HEK293T (cell line): ENCODE data around the gene SERPINB6.

Experiments used
- ARNT ChIP-seq: fragments of 450-650 bp; IDR thresholded peaks from 2 replicates; pipeline ENCODE4 v1.6.1; 2017; ENCODE audit warnings: mild to moderate bottlenecking
- BHLHE40 ChIP-seq: fragments of 450-650 bp; IDR thresholded peaks from 2 replicates; pipeline ENCODE4 v1.6.1; 2016; ENCODE audit warnings: mild to moderate bottlenecking, moderate library complexity, borderline replicate concordance
- ELF4 ChIP-seq: fragments of 450-650 bp; IDR thresholded peaks from 2 replicates; pipeline ENCODE4 v1.6.1; 2017; ENCODE audit warnings: antibody characterized with exemption
- FOXA1 ChIP-seq: fragments of 450-650 bp; IDR thresholded peaks from 2 replicates; pipeline ENCODE4 v1.6.1; 2016; ENCODE audit warnings: mild to moderate bottlenecking
- FOXK2 ChIP-seq: fragments of 450-650 bp; IDR thresholded peaks from 2 replicates; pipeline ENCODE4 v1.6.1; 2016; ENCODE audit warnings: mild to moderate bottlenecking
- FOXM1 ChIP-seq: fragments of 450-650 bp; IDR thresholded peaks from 2 replicates; pipeline ENCODE4 v1.6.1; 2017; ENCODE audit warnings: mild to moderate bottlenecking, borderline replicate concordance
- HDGF ChIP-seq: fragments of 450-650 bp; IDR thresholded peaks from 2 replicates; pipeline ENCODE4 v1.6.1; 2017; ENCODE audit warnings: antibody characterized with exemption, borderline replicate concordance
- L3MBTL2 ChIP-seq: fragments of 450-650 bp; conservative IDR thresholded peaks from 2 replicates; pipeline ENCODE4 v1.6.1; 2016; ENCODE audit warnings: mild to moderate bottlenecking
- NFRKB ChIP-seq: fragments of 450-650 bp; IDR thresholded peaks from 2 replicates; pipeline ENCODE4 v1.6.1; 2016; ENCODE audit warnings: mild to moderate bottlenecking, moderate library complexity
- SP1 ChIP-seq: fragments of 450-650 bp; IDR thresholded peaks from 2 replicates; pipeline ENCODE4 v1.6.1; 2017
- SUZ12 ChIP-seq: fragments of 450-650 bp; IDR thresholded peaks from 2 replicates; pipeline ENCODE4 v1.6.1; 2016; ENCODE audit warnings: mild to moderate bottlenecking
- TARDBP ChIP-seq: fragments of 450-650 bp; IDR thresholded peaks from 2 replicates; pipeline ENCODE4 v1.6.1; 2016
- ZNF384 ChIP-seq: fragments of 450-650 bp; IDR thresholded peaks from 2 replicates; pipeline ENCODE4 v1.6.1; 2016
- TF ChIP-seq, protein P1 (sequence below): fragments of 450-650 bp; IDR thresholded peaks from 2 replicates; pipeline ENCODE4 v1.6.1; 2016

DNA sequence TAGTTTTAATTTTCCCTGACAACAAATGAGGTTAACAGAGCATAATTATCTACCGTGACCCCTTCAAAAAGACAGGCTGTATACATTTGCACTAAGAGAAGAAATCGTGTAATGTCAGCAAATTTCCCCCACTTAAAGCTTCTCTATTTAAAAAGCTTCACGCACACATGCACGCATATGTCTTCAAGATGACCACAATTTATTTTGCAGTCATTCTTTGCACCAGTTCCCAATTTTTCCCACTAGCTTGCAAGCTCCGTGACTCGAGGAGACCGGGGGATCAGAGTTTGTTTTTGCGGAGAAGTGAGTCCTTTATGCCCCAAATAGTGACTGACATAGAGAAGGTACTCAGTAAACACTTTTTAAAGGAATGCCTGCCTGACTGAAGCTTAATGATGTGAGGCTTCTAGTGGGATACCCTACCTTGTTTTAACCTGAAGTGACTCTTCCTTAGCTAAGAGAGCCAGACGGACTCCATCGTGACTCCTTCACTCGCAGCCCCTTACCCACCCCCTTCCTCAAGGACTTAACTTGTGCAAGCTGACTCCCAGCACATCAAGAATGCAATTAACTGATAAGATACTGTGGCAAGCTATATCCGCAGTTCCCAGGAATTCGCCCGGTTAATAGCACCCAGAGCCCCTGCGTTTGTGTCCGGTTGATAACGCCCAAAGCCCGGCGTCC is 19.0 kb upstream of the SERPINB6 start:
- TF ChIP-seq FOXA1 = no peak
- TF ChIP-seq BHLHE40 = no peak
- TF ChIP-seq, protein P1, sequence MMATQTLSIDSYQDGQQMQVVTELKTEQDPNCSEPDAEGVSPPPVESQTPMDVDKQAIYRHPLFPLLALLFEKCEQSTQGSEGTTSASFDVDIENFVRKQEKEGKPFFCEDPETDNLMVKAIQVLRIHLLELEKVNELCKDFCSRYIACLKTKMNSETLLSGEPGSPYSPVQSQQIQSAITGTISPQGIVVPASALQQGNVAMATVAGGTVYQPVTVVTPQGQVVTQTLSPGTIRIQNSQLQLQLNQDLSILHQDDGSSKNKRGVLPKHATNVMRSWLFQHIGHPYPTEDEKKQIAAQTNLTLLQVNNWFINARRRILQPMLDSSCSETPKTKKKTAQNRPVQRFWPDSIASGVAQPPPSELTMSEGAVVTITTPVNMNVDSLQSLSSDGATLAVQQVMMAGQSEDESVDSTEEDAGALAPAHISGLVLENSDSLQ = no peak
- TF ChIP-seq FOXK2 = no peak
- TF ChIP-seq TARDBP = no peak
- no peak for TF ChIP-seq FOXM1
- no peak for TF ChIP-seq SP1
- no peak for TF ChIP-seq HDGF
- no peak for TF ChIP-seq L3MBTL2
- no peak for TF ChIP-seq SUZ12
- TF ChIP-seq ELF4 = no peak
- TF ChIP-seq NFRKB = no peak
- TF ChIP-seq ZNF384 = no peak
- TF ChIP-seq ARNT = no peak
